AG20443 (cell line): ENCODE measurements around the gene ZNF575.

Experiments used
- DNase-seq: peaks from one replicate; pipeline ENCODE4 v3.0.0; 2012; ENCODE audit warnings: low spot score, mixed read lengths

Gene ZNF575

GRCh38 chr19:43574424-43575155 lies 41.6 kb downstream of the ZNF575 start:
- no peak for DNase-seq

GRCh38 chr19:43575156-43575950 lies 42.4 kb downstream of the ZNF575 start, which contains the start of the genes PINLYP and XRCC1:
Gene PINLYP (plus strand): TSS chr19:43575801. CDS start chr19:43577192, 1,391 bp downstream.
Gene XRCC1 (minus strand): TSS chr19:43575527. CDS start chr19:43575458, 69 bp downstream.
- DNase-seq: peak; percentile 99

GRCh38 chr19:43575955-43576878 lies 43.2 kb downstream of the ZNF575 start:
- no peak for DNase-seq

- no peak for DNase-seq
These were observed 45.8 kb downstream of the ZNF575 start for GRCh38 chr19:43578787-43579186.

- no peak for DNase-seq
These were observed 48.5 kb downstream of the ZNF575 start for GRCh38 chr19:43581467-43581866.

GRCh38 chr19:43582495-43582894 lies 49.5 kb downstream of the ZNF575 start:
- DNase-seq: no peak

- no peak for DNase-seq
These were observed 51.5 kb downstream of the ZNF575 start for GRCh38 chr19:43584484-43584883.
